Stomach (tissue), 9 donors: Measurements from ENCODE around the gene RHOBTB1. TPM values are rescaled to one million over a fixed set of nuclear protein-coding genes. Genes with fewer than 3 reads are reported as not detected.

Experiments used
- DNase-seq, 2 donors: peaks; one replicate each; pipeline versions ENCODE4 v3.0.0 to v3.0.0-alpha.2; 2013 to 2019
- H3K27ac ChIP-seq, 5 donors: fragments of 200-600 bp in 4 of 5; sonication (generic) in 4 of 5; one replicate each; pipeline ENCODE4 v1.5.1; 2013 to 2019; ENCODE audit warnings: mild to moderate bottlenecking in 1 of 5, moderate library complexity in 1 of 5
- H3K27me3 ChIP-seq, 3 donors: fragments of 200-600 bp; sonication (generic); one replicate each; pipeline ENCODE4 v1.5.1; 2017 to 2019; ENCODE audit warnings: mixed run types in 1 of 3
- H3K36me3 ChIP-seq, 4 donors: fragments of 200-600 bp; sonication (generic); 1 replicate in 3 of 4; 2 replicates in 1 of 4; pipeline ENCODE4 v1.5.1; 2016 to 2019
- H3K4me1 ChIP-seq, 4 donors: fragments of 200-600 bp; sonication (generic); one replicate each; pipeline ENCODE4 v1.5.1; 2016 to 2019
- H3K4me3 ChIP-seq, 4 donors: fragments of 200-600 bp; sonication (generic) in 3 of 4; one replicate each; pipeline ENCODE4 v1.5.1; 2016 to 2019; ENCODE audit warnings: mild to moderate bottlenecking in 1 of 4
- H3K9me3 ChIP-seq, 4 donors: fragments of 200-600 bp; sonication (generic); one replicate each; pipeline ENCODE4 v1.5.1; 2016 to 2019
- EP300 ChIP-seq: sonication (generic); formaldehyde crosslinking; IDR thresholded peaks from one replicate; pipeline ENCODE4 v1.6.1; 2017; ENCODE audit warnings: antibody characterized with exemption
- POLR2A ChIP-seq, 4 donors: fragments of 450-650 bp; IDR thresholded peaks; one replicate each; pipeline ENCODE4 v1.6.1; 2016; ENCODE audit warnings: antibody characterized with exemption in 4 of 4, control low read depth in 2 of 4, mild to moderate bottlenecking in 1 of 4, moderate library complexity in 1 of 4
- POLR2AphosphoS5 ChIP-seq, 3 donors: sonication (generic); formaldehyde crosslinking; IDR thresholded peaks; one replicate each; pipeline ENCODE4 v1.6.1; 2016; ENCODE audit warnings: antibody characterized with exemption in 3 of 3
- WGBS, 5 donors: extraction: QIAGEN DNeasy Blood & Tissue Kit in 3 of 5; methylation state at CpG; one replicate each; pipeline versions ENCODE4 v1.1.5 to v1.1.7; 2013 to 2018; 5-methylcytosine and 5-hydroxymethylcytosine counted together
- intact Hi-C: fragments of 100-400 bp; cut with DNase I; formaldehyde crosslinking; loops from one replicate; pipeline ENCODE4 v1.15.1; 2023; ENCODE audit warnings: low total_unique reads
- polyA plus RNA-seq, 3 donors: library from polyadenylated mRNA; stranded (reverse); fragments of 200-250 nt; gene quantifications; one replicate each; pipeline ENCODE4 v1.2.3, GENCODE V29; 2013
- total RNA-seq, 5 donors: library from RNA; depleted of rRNA; stranded (reverse); fragments of >200 nt; gene quantifications; one replicate each; pipeline versions ENCODE4 v1.1.0 to v1.2.3, GENCODE V29; 2014 to 2016
- TF ChIP-seq, protein P1 (sequence below), 7 experiments: fragments of 450-650 bp in 4 of 7; fragments of 200-600 bp in 3 of 7; sonication (generic) in 3 of 7; IDR thresholded peaks; one replicate each; pipeline ENCODE4 v1.5.1; 2016 to 2019; ENCODE audit warnings: antibody characterized with exemption in 7 of 7, control low read depth in 2 of 7, mild to moderate bottlenecking in 1 of 7
- donor health status: healthy with polysubstance abuse.
- donor health status: Bipolar disorder and iron deficiency.
- donor health status: healthy.

RHOBTB1 gene
- total and polyA plus RNA-seq, 8 donors, result 2.3 to 302 (median 21.9) TPM

DNA sequence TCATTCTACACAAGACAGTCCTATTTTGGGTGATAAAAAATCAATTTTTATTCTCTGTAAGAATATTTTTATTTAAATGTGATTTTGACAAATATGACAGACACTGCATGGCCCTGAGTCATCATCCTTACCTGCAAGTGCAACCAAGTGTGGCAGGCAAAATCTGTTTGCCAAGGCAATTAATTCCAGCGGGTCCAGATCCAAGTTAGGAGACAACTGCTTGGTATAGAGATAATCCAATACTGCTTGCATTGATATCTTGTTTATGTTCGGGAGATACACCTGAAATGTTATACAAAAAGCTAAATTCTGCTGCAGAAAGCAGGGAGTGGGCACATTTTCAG lies 66.2 kb downstream of the RHOBTB1 start:
- no peak for DNase-seq
- no peak overlapping the region for H3K4me3 ChIP-seq
- no peak for TF ChIP-seq POLR2A (IDR thresholded peaks at IDR 0.05)
- TF ChIP-seq, protein P1, sequence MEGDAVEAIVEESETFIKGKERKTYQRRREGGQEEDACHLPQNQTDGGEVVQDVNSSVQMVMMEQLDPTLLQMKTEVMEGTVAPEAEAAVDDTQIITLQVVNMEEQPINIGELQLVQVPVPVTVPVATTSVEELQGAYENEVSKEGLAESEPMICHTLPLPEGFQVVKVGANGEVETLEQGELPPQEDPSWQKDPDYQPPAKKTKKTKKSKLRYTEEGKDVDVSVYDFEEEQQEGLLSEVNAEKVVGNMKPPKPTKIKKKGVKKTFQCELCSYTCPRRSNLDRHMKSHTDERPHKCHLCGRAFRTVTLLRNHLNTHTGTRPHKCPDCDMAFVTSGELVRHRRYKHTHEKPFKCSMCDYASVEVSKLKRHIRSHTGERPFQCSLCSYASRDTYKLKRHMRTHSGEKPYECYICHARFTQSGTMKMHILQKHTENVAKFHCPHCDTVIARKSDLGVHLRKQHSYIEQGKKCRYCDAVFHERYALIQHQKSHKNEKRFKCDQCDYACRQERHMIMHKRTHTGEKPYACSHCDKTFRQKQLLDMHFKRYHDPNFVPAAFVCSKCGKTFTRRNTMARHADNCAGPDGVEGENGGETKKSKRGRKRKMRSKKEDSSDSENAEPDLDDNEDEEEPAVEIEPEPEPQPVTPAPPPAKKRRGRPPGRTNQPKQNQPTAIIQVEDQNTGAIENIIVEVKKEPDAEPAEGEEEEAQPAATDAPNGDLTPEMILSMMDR (IDR thresholded peaks at IDR 0.05), result no peak
- no peak for TF ChIP-seq POLR2AphosphoS5 (IDR thresholded peaks at IDR 0.05)
- TF ChIP-seq EP300, result no peak
- H3K4me1 ChIP-seq, result peaks cover 6 to 22% (median 15%) of the 10 kb centered on the region in 4 donors
- H3K36me3 ChIP-seq, result peaks cover 13 to 59% (median 53%) of the 10 kb centered on the region in 4 donors
- H3K27ac ChIP-seq, result no peak overlapping the region
- H3K9me3 ChIP-seq, result no peaks in the 10 kb centered on the region
- no peaks in the 10 kb centered on the region for H3K27me3 ChIP-seq
- intact Hi-C loops, result no loop called here
- 61 to 76% (median 68%) methylated on average over 2 of the region's 2 CpGs for WGBS, 5 donors

DNA sequence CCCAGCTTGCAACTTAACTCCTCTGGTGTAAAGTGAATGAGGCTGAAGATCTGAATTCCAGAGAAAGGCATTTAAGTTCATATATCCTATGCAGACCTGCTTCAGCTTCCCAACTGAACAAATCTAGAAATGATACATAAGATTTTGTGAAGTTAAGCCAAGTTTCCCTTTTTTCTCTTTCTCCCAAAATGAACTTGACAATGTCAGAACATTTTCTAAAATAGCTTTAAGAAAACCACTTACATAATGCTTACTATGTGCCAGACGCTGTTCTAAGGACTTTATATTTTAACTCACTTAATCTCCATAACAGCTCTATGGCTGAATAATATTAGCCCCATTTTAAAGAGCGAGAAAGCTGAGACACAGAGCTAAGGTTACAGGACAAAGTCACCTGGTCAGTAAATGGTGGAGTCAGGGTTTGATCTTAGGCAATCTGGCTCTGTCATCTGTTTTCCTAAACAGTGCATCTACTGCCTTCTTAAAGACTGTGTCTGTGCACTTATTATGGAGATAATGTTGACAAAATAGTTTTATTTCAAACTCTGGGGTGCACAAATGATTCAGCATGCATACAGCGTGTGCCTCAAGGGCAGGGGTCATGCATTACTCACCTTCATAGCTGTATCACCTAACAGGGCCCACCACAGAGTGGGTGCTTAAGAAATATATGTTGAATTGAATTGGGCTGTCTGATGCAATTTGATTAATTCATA lies 66.8 kb downstream of the RHOBTB1 start:
- Histone ChIP-seq H3K27ac (no peak overlapping the region), H3K27me3 (no peaks in the 10 kb centered on the region), H3K36me3 (peaks cover 15 to 61% (median 55%) of the 10 kb centered on the region in 4 donors), H3K9me3 (no peaks in the 10 kb centered on the region), H3K4me3 (no peak overlapping the region), H3K4me1 (peaks cover 6 to 22% (median 15%) of the 10 kb centered on the region in 4 donors)
- DNase-seq, result no peak
- intact Hi-C loops, result no loop called here
- WGBS, 5 donors, result 63 to 75% (median 69%) methylated on average over 3 of the region's 3 CpGs
- TF ChIP-seq, protein P1 (IDR thresholded peaks at IDR 0.05), result no peak
- TF ChIP-seq POLR2A (IDR thresholded peaks at IDR 0.05), result no peak

DNA sequence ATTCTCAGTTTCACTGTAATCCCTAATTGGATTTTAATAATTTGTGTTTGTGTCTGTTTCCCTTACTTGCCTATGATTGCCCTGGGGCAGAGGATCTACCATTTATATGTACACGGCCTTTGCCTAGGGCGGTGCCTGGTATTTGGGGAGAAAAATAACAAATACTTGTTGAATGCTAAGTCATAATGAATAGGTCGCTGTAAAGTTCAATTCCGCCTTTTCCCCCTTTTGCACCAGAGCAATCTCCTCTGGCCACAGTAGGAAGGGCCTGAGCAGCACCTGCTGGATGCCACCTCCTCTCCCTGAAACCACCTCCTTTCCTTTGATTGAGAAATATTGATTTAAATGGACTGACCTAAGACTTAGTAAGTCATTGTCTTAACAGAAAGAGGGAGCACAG lies 70.2 kb downstream of the RHOBTB1 start:
- no peak overlapping the region for H3K4me3 ChIP-seq
- peaks cover 6 to 22% (median 15%) of the 10 kb centered on the region in 4 donors for H3K4me1 ChIP-seq
- H3K27me3 ChIP-seq, result no peaks in the 10 kb centered on the region
- WGBS, 5 donors, result 91 to 99% (median 95%) methylated on average over 4 of the region's 4 CpGs
- intact Hi-C loops, result no loop called here
- DNase-seq, result no peak
- H3K9me3 ChIP-seq, result no peaks in the 10 kb centered on the region
- no peak for TF ChIP-seq POLR2AphosphoS5 (IDR thresholded peaks at IDR 0.05)
- no peak for TF ChIP-seq POLR2A (IDR thresholded peaks at IDR 0.05)
- TF ChIP-seq, protein P1 (IDR thresholded peaks at IDR 0.05), result no peak
- TF ChIP-seq EP300, result no peak
- H3K36me3 ChIP-seq, result peaks cover 16 to 81% (median 72%) of the 10 kb centered on the region in 4 donors
- H3K27ac ChIP-seq, result no peak overlapping the region

DNA sequence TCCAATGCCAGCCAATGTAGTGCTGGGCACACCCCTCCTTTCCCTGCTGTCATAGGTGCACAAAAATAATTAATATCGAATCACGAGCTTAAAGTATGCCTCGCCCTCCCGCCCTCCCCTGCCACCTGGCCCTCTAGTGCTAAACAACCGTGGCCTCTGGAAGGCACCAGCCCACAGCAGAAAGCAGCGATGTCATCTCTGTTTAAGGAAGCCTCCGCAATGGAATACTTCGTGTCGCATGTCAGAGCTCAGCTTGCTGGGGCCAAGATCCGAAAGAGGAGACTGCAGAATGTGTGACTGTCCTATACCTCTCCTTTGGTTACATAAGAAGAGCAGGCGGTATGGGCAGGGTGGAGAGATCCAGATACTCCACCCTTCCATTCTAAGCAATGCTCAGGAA lies 71.5 kb downstream of the RHOBTB1 start:
- intact Hi-C loops, result no loop called here
- WGBS, 5 donors, result 89 to 94% (median 92%) methylated on average over 11 of the region's 11 CpGs
- DNase-seq, result no peak
- Histone ChIP-seq H3K4me3 (no peak overlapping the region), H3K36me3 (peaks cover 16 to 73% (median 66%) of the 10 kb centered on the region in 4 donors), H3K27ac (no peak overlapping the region), H3K27me3 (no peaks in the 10 kb centered on the region), H3K4me1 (peaks cover 4 to 11% (median 7%) of the 10 kb centered on the region in 4 donors), H3K9me3 (no peaks in the 10 kb centered on the region)
- TF ChIP-seq, protein P1 (IDR thresholded peaks at IDR 0.05), result no peak
- TF ChIP-seq EP300 (no peak), POLR2A (IDR thresholded peaks at IDR 0.05) (no peak), POLR2AphosphoS5 (IDR thresholded peaks at IDR 0.05) (no peak)
